HFFc6 (cell line): ENCODE data around the gene TNFRSF21. TPM values are rescaled to one million over a fixed set of nuclear protein-coding genes. Genes with fewer than 3 reads are reported as not detected.

ENCODE experiments used
- DNase-seq: peaks from one replicate; pipeline ENCODE4 v3.0.0-alpha.2; 2018
- H3K27ac Mint-ChIP-seq: 2 replicates; pipeline ENCODE4 v1.8.0; 2020; ENCODE audit warnings: mild to moderate bottlenecking, mixed read lengths
- H3K27me3 Mint-ChIP-seq: 2 replicates; pipeline ENCODE4 v1.8.0; 2021; ENCODE audit warnings: mild to moderate bottlenecking, moderate library complexity, mixed read lengths; ENCODE audit not compliant: insufficient read depth
- H3K36me3 Mint-ChIP-seq: 2 replicates; pipeline ENCODE4 v1.8.0; 2021; ENCODE audit warnings: low read depth, mixed read lengths
- H3K4me1 Mint-ChIP-seq: 2 replicates; pipeline ENCODE4 v1.8.0; 2020; ENCODE audit warnings: low read depth, mixed read lengths
- H3K4me3 Mint-ChIP-seq: 2 replicates; pipeline ENCODE4 v1.8.0; 2020; ENCODE audit warnings: mild to moderate bottlenecking, moderate library complexity, mixed read lengths
- H3K9me3 Mint-ChIP-seq: 2 replicates; pipeline ENCODE4 v1.8.0; 2020; ENCODE audit warnings: mild to moderate bottlenecking, mixed read lengths
- total RNA-seq, 6 experiments: library from RNA; stranded (reverse); fragmentation: NEBNext Ultra II Directional; extraction: Animal tissue kit (Norgen Biotek cat#: 25700); gene quantifications; 2 replicates in 1 of 6; 3 replicates in 5 of 6; pipeline ENCODE4 v1.2.3, GENCODE V29; 2021
- TF ChIP-seq, protein P1 (sequence below): fragments of 200-600 bp; sonication (generic); IDR thresholded peaks from 2 replicates; pipeline ENCODE4 v1.5.0; 2021; ENCODE audit warnings: antibody characterized with exemption, mild to moderate bottlenecking

Gene TNFRSF21
- total RNA-seq, 6 experiments from 2014 or later: 1.6 to 20.4 (median 2.2) TPM

DNA sequence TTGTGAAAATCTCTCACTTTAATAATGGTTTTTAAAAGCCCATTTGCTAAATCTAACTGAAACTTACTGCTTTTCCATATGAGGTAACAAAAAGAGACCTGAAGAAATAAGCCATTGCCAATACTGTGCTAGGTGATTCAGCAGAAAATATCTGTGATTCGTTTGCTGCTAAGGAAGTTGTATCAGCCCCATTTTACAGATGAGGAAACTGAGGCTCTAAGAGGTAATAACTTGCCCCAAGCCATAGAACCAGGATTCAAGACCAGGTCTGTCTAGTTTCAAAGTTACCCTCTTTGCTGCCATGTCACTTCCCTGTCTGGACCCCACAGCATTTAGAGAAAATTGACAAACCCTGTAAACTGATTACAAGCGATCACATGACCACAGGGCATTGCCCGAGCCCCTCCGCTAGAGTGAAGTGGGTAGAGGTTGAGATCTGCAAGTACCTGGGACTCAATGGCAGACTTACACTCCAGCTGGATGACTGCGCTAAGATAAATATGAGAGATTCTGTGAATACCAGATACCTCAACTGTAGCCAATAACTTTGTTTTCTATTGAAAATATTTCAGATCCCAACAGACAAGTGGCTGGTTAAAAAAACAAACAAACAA is 69.3 kb downstream of the TNFRSF21 start:
- Mint-ChIP-seq H3K4me3 (no peak overlapping the region), H3K27ac (no peak overlapping the region), H3K4me1 (peaks cover 12% of the 10 kb centered on the region; the same call in 1 of the 2 replicates), H3K36me3 (no peaks in the 10 kb centered on the region), H3K9me3 (no peaks in the 10 kb centered on the region), H3K27me3 (no peaks in the 10 kb centered on the region)
- DNase-seq: no peak
- TF ChIP-seq, protein P1, sequence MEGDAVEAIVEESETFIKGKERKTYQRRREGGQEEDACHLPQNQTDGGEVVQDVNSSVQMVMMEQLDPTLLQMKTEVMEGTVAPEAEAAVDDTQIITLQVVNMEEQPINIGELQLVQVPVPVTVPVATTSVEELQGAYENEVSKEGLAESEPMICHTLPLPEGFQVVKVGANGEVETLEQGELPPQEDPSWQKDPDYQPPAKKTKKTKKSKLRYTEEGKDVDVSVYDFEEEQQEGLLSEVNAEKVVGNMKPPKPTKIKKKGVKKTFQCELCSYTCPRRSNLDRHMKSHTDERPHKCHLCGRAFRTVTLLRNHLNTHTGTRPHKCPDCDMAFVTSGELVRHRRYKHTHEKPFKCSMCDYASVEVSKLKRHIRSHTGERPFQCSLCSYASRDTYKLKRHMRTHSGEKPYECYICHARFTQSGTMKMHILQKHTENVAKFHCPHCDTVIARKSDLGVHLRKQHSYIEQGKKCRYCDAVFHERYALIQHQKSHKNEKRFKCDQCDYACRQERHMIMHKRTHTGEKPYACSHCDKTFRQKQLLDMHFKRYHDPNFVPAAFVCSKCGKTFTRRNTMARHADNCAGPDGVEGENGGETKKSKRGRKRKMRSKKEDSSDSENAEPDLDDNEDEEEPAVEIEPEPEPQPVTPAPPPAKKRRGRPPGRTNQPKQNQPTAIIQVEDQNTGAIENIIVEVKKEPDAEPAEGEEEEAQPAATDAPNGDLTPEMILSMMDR: no peak

- Mint-ChIP-seq H3K4me3 (no peak overlapping the region), H3K27ac (no peak overlapping the region), H3K27me3 (no peaks in the 10 kb centered on the region), H3K36me3 (no peaks in the 10 kb centered on the region), H3K9me3 (no peaks in the 10 kb centered on the region), H3K4me1 (peaks cover 12% of the 10 kb centered on the region; the same call in 1 of the 2 replicates)
- DNase-seq: no peak
- TF ChIP-seq, protein P1: no peak
Measured at GRCh38 chr6:47239546-47239945, 70.2 kb downstream of the TNFRSF21 start.

- Mint-ChIP-seq H3K4me1 (peaks cover 12% of the 10 kb centered on the region; the same call in 1 of the 2 replicates), H3K9me3 (no peaks in the 10 kb centered on the region), H3K4me3 (no peak overlapping the region), H3K36me3 (no peaks in the 10 kb centered on the region), H3K27me3 (no peaks in the 10 kb centered on the region), H3K27ac (no peak overlapping the region; the same call in 1 of the 2 replicates)
- DNase-seq: no peak
- TF ChIP-seq, protein P1: no peak
Measured at GRCh38 chr6:47238456-47238995, 71.2 kb downstream of the TNFRSF21 start.

DNA sequence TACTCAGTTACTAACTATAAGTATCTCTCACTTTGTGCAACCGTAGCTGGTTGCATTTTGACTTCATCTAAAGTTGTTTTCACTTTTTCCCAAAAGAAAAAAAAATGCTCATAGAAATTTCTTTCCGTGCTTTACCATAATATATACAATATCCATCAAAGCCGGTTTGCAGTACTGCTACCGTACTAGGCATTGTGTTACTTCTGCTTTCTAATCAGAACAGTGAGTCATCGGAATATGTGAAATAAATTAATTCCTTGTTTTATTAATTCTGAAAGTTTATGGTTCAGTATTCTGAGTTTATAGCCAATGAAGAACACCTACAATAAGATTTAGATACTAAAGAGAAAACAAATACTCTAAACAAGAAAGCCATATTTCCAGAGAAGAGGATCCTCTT is 72.5 kb downstream of the TNFRSF21 start:
- H3K9me3 Mint-ChIP-seq: no peaks in the 10 kb centered on the region
- H3K4me3 Mint-ChIP-seq: no peak overlapping the region
- no peaks in the 10 kb centered on the region for H3K36me3 Mint-ChIP-seq
- DNase-seq: no peak
- peaks cover 5% of the 10 kb centered on the region; the same call in 1 of the 2 replicates for H3K4me1 Mint-ChIP-seq
- H3K27me3 Mint-ChIP-seq: no peaks in the 10 kb centered on the region
- H3K27ac Mint-ChIP-seq: no peak overlapping the region
- TF ChIP-seq, protein P1: no peak

- H3K4me1 Mint-ChIP-seq: no peaks in the 10 kb centered on the region; the same call in 1 of the 2 replicates
- no peak overlapping the region for H3K4me3 Mint-ChIP-seq
- TF ChIP-seq, protein P1: no peak
- no peak overlapping the region for H3K27ac Mint-ChIP-seq
- DNase-seq: no peak
- no peaks in the 10 kb centered on the region for H3K27me3 Mint-ChIP-seq
- no peaks in the 10 kb centered on the region for H3K36me3 Mint-ChIP-seq
- H3K9me3 Mint-ChIP-seq: no peaks in the 10 kb centered on the region
Measured at GRCh38 chr6:47235964-47236760, 73.5 kb downstream of the TNFRSF21 start.
